Uterus (tissue), 4 donors: ENCODE data around the gene CMTM2. TPM values are rescaled to one million over a fixed set of nuclear protein-coding genes. Genes with fewer than 3 reads are reported as not detected.

Experiments used
- DNase-seq, 2 donors: peaks; one replicate each; pipeline ENCODE4 v3.0.0-alpha.2; 2019 to 2020
- H3K27ac ChIP-seq, 2 donors: fragments of 200-600 bp; sonication (generic); 1 replicate in 1 of 2; 2 replicates in 1 of 2; pipeline ENCODE4 v1.5.1; 2016 to 2018
- H3K27me3 ChIP-seq, 2 donors: fragments of 200-600 bp; sonication (generic); one replicate each; pipeline ENCODE4 v1.5.1; 2018 to 2019; ENCODE audit warnings: control low read depth in 1 of 2
- H3K36me3 ChIP-seq, 2 donors: fragments of 200-600 bp; sonication (generic); one replicate each; pipeline ENCODE4 v1.5.1; 2019; ENCODE audit warnings: control low read depth in 1 of 2
- H3K4me1 ChIP-seq, 2 donors: fragments of 200-600 bp; sonication (generic); one replicate each; pipeline ENCODE4 v1.5.1; 2018 to 2019; ENCODE audit warnings: control low read depth in 1 of 2
- H3K4me3 ChIP-seq, 2 donors: fragments of 200-600 bp; sonication (generic); 1 replicate in 1 of 2; 2 replicates in 1 of 2; pipeline ENCODE4 v1.5.1; 2018 to 2019; ENCODE audit warnings: mild to moderate bottlenecking in 1 of 2
- H3K9me3 ChIP-seq, 2 donors: fragments of 200-600 bp; sonication (generic); one replicate each; pipeline ENCODE4 v1.5.1; 2019; ENCODE audit warnings: control low read depth in 1 of 2
- POLR2A ChIP-seq, 2 donors: fragments of 450-650 bp; IDR thresholded peaks; one replicate each; pipeline ENCODE4 v1.6.1; 2016; ENCODE audit warnings: antibody characterized with exemption in 2 of 2, mild to moderate bottlenecking in 1 of 2, moderate library complexity in 1 of 2
- intact Hi-C: fragments of 100-400 bp; cut with DNase I; formaldehyde crosslinking; loops from one replicate; pipeline ENCODE4 v1.15.1; 2023; ENCODE audit warnings: low total_unique reads
- total RNA-seq, 4 donors: library from RNA; depleted of rRNA in 3 of 4; stranded (reverse); fragments of >200 nt in 3 of 4; gene quantifications; one replicate each; pipeline versions ENCODE4 v1.1.0 to v1.2.4, GENCODE V29; 2014 to 2023
- TF ChIP-seq, protein P1 (sequence below), 4 experiments: fragments of 200-600 bp in 2 of 4; fragments of 450-650 bp in 2 of 4; sonication (generic) in 2 of 4; IDR thresholded peaks; one replicate each; pipeline ENCODE4 v1.5.1; 2016 to 2019; ENCODE audit warnings: antibody characterized with exemption in 4 of 4, mild to moderate bottlenecking in 2 of 4, moderate library complexity in 1 of 4
- donor health status: DM: yes; HTN: yes; CAD: no.

The CMTM2 gene
- total RNA-seq, 4 donors from 2014 or later: 1.2 TPM; not detected in 3

DNA sequence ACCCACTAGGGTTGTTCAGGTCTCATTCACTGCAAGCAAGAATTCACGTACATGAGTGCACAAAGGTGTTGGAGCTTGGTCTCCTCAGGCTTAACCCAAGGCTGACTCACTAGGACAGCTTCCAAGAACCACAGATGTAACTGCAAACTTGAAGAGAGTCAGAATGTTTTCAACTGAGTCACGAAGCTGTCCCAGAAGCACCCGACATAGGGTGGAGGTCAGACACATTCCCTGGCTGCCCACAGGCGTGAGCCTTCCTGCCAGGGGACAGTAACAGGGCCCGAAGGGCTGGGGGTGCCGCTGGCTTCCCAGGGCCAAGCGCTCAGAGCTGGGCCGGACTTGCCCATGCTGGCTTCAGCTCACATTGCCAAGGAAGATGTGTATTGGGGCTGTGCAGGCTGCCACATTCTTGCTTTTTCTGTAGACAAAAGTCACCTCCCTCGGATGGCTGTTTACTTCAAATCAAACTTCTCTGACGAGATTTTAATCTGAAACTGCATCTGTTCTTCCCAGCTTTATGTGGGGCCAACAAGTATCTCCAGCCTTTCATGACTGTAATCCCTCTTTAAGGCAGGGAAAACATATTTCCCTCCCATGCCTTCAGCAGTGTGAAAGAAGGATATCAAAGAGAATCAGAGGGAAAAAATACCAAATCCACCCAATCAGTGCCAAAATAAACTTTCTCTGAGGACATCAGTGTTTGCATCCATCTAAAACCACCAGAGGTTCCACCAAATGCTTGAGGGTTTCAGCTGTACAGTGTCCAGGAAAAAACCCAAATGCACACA, 39.5 kb downstream of the CMTM2 start:
- H3K4me1 ChIP-seq: peaks cover 0 to 5% of the 10 kb centered on the region in 2 donors
- TF ChIP-seq, protein P1, sequence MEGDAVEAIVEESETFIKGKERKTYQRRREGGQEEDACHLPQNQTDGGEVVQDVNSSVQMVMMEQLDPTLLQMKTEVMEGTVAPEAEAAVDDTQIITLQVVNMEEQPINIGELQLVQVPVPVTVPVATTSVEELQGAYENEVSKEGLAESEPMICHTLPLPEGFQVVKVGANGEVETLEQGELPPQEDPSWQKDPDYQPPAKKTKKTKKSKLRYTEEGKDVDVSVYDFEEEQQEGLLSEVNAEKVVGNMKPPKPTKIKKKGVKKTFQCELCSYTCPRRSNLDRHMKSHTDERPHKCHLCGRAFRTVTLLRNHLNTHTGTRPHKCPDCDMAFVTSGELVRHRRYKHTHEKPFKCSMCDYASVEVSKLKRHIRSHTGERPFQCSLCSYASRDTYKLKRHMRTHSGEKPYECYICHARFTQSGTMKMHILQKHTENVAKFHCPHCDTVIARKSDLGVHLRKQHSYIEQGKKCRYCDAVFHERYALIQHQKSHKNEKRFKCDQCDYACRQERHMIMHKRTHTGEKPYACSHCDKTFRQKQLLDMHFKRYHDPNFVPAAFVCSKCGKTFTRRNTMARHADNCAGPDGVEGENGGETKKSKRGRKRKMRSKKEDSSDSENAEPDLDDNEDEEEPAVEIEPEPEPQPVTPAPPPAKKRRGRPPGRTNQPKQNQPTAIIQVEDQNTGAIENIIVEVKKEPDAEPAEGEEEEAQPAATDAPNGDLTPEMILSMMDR (IDR thresholded peaks at IDR 0.05): no peak
- DNase-seq: peak in 1 of 2 donors; percentile 53
- intact Hi-C loops: no loop called here
- H3K36me3 ChIP-seq: no peaks in the 10 kb centered on the region
- no peaks in the 10 kb centered on the region for H3K9me3 ChIP-seq
- no peaks in the 10 kb centered on the region for H3K27me3 ChIP-seq
- peak overlapping the region in 1 of 2 donors; percentile 37 for H3K27ac ChIP-seq
- no peak overlapping the region for H3K4me3 ChIP-seq

DNA sequence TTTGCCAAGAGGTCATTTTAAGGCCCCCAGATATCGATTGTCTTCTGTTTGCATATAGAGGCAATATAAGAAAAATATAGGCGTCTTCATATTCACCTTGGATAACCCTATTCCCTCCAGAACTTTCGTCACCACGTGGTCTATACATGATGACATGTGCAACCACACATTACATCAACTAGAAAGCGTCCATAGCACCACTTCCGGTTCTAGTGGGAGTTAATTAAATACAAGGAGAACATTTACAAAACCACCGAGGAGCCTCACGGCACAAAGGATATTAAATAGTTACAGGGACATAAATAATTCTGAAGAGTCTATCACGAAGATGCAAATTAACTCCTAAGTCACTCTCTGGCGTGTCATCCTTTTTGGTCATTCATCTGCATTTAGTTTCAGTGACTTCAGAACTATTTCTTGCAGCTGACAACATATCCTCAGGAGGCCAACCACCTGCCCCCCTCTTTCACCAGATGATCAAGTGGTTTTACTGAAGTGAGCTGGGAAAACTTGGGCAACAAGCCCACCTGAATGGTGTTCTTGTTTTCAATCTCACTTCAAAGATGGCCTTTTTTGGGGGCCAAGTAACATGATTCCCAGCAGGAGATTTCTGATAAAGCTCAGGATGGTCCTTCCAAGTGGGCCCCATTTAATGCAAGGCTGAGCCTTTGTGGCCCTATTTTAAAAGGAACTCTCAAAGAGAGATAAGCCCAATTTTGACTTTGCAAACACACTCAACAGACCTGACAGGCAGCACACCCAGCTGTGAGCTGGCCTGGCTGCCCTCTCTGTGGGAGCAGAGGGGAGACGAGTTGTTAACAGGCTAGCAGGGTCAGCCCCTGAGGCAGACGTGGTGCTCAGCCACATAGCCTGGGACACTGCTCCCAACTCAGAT, 40.5 kb downstream of the CMTM2 start:
- H3K36me3 ChIP-seq: no peaks in the 10 kb centered on the region
- H3K27me3 ChIP-seq: no peaks in the 10 kb centered on the region
- TF ChIP-seq POLR2A (IDR thresholded peaks at IDR 0.05): no peak
- TF ChIP-seq, protein P1 (IDR thresholded peaks at IDR 0.05): no peak
- no peak overlapping the region for H3K4me3 ChIP-seq
- DNase-seq: no peak
- intact Hi-C loops: no loop called here
- H3K9me3 ChIP-seq: no peaks in the 10 kb centered on the region
- no peak overlapping the region for H3K27ac ChIP-seq
- peaks cover 0 to 5% of the 10 kb centered on the region in 2 donors for H3K4me1 ChIP-seq

DNA sequence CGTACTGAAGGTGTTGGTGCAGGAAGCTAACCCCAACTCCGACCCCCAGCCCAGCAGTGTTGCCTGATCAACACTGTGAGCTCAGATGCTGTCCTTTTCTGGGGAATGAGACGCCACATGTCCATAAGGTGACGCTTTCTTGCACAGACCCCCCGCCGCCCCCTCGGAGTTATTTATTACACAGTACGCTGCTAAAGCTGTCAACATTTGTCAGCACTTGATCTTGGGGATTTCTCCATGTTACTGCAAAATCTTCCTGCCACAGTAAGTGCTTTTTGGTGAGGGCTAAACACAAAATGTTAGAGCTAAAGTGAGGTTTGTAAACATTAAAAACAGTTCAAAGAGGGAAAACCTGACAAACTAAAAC, 41.1 kb downstream of the CMTM2 start:
- TF ChIP-seq, protein P1 (IDR thresholded peaks at IDR 0.05): no peak
- TF ChIP-seq POLR2A (IDR thresholded peaks at IDR 0.05): no peak
- Histone ChIP-seq H3K4me1 (peaks cover 0 to 5% of the 10 kb centered on the region in 2 donors), H3K36me3 (no peaks in the 10 kb centered on the region), H3K4me3 (no peak overlapping the region), H3K27me3 (no peaks in the 10 kb centered on the region), H3K27ac (no peak overlapping the region), H3K9me3 (no peaks in the 10 kb centered on the region)
- intact Hi-C loops: no loop called here
- no peak for DNase-seq

DNA sequence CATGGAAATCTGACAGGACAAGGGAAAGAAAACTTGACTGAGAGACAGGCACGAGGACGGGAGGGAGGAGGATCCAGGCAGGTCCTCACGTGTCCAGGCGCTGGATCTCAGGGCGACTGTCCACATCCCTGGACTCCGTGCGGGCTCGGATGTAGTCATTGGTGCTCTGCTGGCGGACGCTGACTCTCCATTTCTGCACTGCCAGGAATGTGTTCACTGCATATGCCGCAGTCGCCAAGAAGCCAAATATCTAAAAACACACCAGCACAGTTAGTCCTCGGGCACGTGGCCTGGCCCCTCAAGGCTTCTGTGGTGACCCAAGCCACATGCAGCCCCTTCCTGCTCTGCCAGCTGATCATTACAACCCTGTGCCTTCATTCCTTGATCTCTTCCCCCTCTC, 42.7 kb downstream of the CMTM2 start:
- TF ChIP-seq, protein P1 (IDR thresholded peaks at IDR 0.05): no peak
- TF ChIP-seq POLR2A (IDR thresholded peaks at IDR 0.05): no peak
- Histone ChIP-seq H3K27me3 (no peaks in the 10 kb centered on the region), H3K27ac (no peak overlapping the region), H3K9me3 (no peaks in the 10 kb centered on the region), H3K36me3 (no peaks in the 10 kb centered on the region), H3K4me3 (no peak overlapping the region), H3K4me1 (peaks cover 0 to 5% of the 10 kb centered on the region in 2 donors)
- intact Hi-C loops: no loop called here
- DNase-seq: no peak

DNA sequence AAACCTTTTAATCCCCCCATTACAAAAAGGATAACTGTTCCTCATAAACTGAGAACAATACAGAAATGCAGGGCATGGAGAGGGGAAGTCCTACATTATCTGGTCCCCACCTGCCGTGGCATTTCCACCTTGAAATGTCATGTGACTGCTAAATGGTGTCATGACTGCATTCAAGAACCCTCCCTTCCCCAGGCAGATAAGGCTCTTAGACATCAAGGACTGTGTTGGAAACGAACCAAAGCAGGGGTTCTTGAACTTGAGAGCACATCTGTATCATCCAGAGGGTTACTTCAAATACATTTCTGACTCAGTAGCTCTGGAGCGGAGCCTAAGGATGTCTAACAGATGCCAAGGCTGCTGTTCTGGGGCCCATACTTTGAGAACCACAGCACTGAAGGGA, 43.6 kb downstream of the CMTM2 start:
- Histone ChIP-seq H3K27ac (no peak overlapping the region), H3K27me3 (no peaks in the 10 kb centered on the region), H3K4me3 (no peak overlapping the region), H3K36me3 (no peaks in the 10 kb centered on the region), H3K9me3 (no peaks in the 10 kb centered on the region), H3K4me1 (peaks cover 0 to 5% of the 10 kb centered on the region in 2 donors)
- intact Hi-C loops: no loop called here
- TF ChIP-seq, protein P1 (IDR thresholded peaks at IDR 0.05): no peak
- TF ChIP-seq POLR2A (IDR thresholded peaks at IDR 0.05): no peak
- no peak for DNase-seq
